OCI-LY1 (cell line): Measurements from ENCODE around the gene RPS14.
"Not testable (repeated sequence)": the region's sequence is repeated elsewhere in the genome, so short reads cannot be mapped to it uniquely, and the experiment has no call there.

ENCODE experiments used
- H2AFZ ChIP-seq: fragments of 200-600 bp; sonication (generic), shearing (Covaris generic); 2 replicates; pipeline ENCODE4 v1.6.0; 2014; ENCODE audit warnings: antibody characterized with exemption, mild to moderate bottlenecking, low read length
- H3F3A ChIP-seq: fragments of 200-600 bp; sonication (generic), shearing (Covaris generic); 2 replicates; pipeline ENCODE4 v1.6.0; 2014; ENCODE audit warnings: mild to moderate bottlenecking, antibody characterized with exemption, low read length, moderate library complexity; ENCODE audit not compliant: insufficient read depth
- H3K27ac ChIP-seq: fragments of 200-600 bp; sonication (generic); 2 replicates; pipeline ENCODE4 v1.5.1; 2014; ENCODE audit warnings: low read length, mixed run types, mild to moderate bottlenecking, low read depth; ENCODE audit not compliant: poor library complexity, severe bottlenecking
- H3K27me3 ChIP-seq: fragments of 200-600 bp; sonication (generic); 2 replicates; pipeline ENCODE4 v1.6.0; 2014; ENCODE audit warnings: antibody characterized with exemption, mild to moderate bottlenecking, low read length, moderate library complexity; ENCODE audit not compliant: insufficient read depth
- H3K36me3 ChIP-seq: fragments of 200-600 bp; sonication (generic); 2 replicates; pipeline ENCODE4 v1.6.1; 2014; ENCODE audit warnings: mild to moderate bottlenecking, antibody characterized with exemption, low read length, moderate library complexity, mixed read lengths; ENCODE audit not compliant: insufficient read depth
- H3K4me1 ChIP-seq: fragments of 200-600 bp; sonication (generic); 2 replicates; pipeline ENCODE4 v1.5.1; 2014; ENCODE audit warnings: mild to moderate bottlenecking, low read length, moderate library complexity; ENCODE audit not compliant: insufficient read depth, severe bottlenecking
- H3K4me2 ChIP-seq: fragments of 200-600 bp; sonication (generic), shearing (Covaris generic); 2 replicates; pipeline ENCODE4 v1.6.1; 2014; ENCODE audit warnings: low read length
- H3K4me3 ChIP-seq: fragments of 200-600 bp; sonication (generic); 2 replicates; pipeline ENCODE4 v1.5.1; 2014; ENCODE audit warnings: low read length, low read depth, mild to moderate bottlenecking, mixed read lengths; ENCODE audit not compliant: poor library complexity, severe bottlenecking
- H3K79me2 ChIP-seq: fragments of 200-600 bp; shearing (Covaris generic); 2 replicates; pipeline ENCODE4 v1.6.1; 2016; ENCODE audit warnings: mixed run types, low read length, mixed read lengths; ENCODE audit not compliant: insufficient read depth
- H3K9ac ChIP-seq: fragments of 200-600 bp; sonication (generic), shearing (Covaris generic); 2 replicates; pipeline ENCODE4 v1.6.1; 2014; ENCODE audit warnings: mild to moderate bottlenecking, low read length, mixed read lengths
- H3K9me2 ChIP-seq: fragments of 200-600 bp; sonication (generic), shearing (Covaris generic); 2 replicates; pipeline ENCODE4 v1.6.1; 2014; ENCODE audit warnings: low read depth, mild to moderate bottlenecking, low read length, mixed read lengths
- H3K9me3 ChIP-seq: fragments of 200-600 bp; shearing (Covaris generic); 2 replicates; pipeline ENCODE4 v1.6.1; 2014; ENCODE audit warnings: low read length, mixed read lengths
- H4K20me1 ChIP-seq: fragments of 200-600 bp; sonication (generic), shearing (Covaris generic); 2 replicates; pipeline ENCODE4 v1.6.0; 2016; ENCODE audit warnings: mild to moderate bottlenecking, low read length; ENCODE audit not compliant: insufficient read depth
- EZH2 ChIP-seq: fragments of 200-600 bp; sonication (generic), shearing (Covaris generic); IDR thresholded peaks from 2 replicates; pipeline ENCODE4 v1.8.0; 2017; ENCODE audit warnings: borderline replicate concordance, mixed run types, mild to moderate bottlenecking, antibody characterized with exemption, low read length, moderate library complexity, mixed read lengths
- TF ChIP-seq, protein P1 (sequence below): fragments of 200-600 bp; sonication (generic), shearing (Covaris generic); IDR thresholded peaks from 2 replicates; pipeline ENCODE4 v1.5.1; 2017; ENCODE audit warnings: mild to moderate bottlenecking, antibody characterized with exemption, low read length, moderate library complexity, mixed read lengths

The RPS14 gene

DNA sequence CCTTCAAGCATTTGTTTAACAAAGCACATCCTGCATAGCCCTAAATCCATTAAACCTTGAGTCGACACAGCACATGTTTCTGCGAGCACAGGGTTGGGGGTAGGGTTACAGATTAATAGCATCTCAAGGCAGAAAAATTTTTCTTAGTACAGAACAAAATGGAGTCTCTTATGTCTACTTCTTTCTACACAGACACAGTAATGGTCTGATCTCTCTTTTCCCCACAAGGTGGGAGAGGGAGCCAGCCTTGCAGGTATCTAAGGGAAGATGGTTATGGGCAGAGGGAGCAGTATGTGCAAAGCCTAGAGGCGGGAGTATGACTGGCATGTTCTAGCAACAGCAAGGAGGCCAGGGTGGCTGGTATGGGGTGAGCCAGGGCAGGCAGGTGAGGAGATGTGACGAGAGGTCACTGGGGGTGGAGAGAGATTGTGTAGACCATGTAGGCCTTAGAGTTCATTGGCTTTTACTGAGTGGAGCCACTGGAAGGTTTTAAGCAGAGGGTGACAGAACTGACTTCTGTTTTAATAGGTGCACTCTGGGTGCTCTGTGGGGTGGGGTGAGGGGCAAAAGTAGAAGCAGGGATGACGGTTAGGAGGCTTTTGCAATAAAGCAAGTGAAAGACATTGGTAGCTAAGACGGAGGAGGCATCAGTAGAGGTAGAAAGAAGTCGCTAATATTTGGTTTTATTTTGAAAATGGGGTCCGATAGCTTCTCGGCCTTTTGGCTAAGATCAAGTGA, 5.1 kb upstream of the RPS14 start:
- Histone ChIP-seq H3K9me3 (no peaks in the 10 kb centered on the region), H3K9ac (no peak overlapping the region), H2AFZ (no peak overlapping the region), H3F3A (no peaks in the 10 kb centered on the region), H4K20me1 (no peaks in the 10 kb centered on the region), H3K79me2 (no peaks in the 10 kb centered on the region), H3K4me1 (peaks cover 37% of the 10 kb centered on the region), H3K27me3 (no peaks in the 10 kb centered on the region), H3K4me2 (no peak overlapping the region), H3K36me3 (no peaks in the 10 kb centered on the region), H3K27ac (peak overlapping the region; percentile 25), H3K4me3 (no peak overlapping the region), H3K9me2 (no peaks in the 10 kb centered on the region)
- TF ChIP-seq, protein P1, sequence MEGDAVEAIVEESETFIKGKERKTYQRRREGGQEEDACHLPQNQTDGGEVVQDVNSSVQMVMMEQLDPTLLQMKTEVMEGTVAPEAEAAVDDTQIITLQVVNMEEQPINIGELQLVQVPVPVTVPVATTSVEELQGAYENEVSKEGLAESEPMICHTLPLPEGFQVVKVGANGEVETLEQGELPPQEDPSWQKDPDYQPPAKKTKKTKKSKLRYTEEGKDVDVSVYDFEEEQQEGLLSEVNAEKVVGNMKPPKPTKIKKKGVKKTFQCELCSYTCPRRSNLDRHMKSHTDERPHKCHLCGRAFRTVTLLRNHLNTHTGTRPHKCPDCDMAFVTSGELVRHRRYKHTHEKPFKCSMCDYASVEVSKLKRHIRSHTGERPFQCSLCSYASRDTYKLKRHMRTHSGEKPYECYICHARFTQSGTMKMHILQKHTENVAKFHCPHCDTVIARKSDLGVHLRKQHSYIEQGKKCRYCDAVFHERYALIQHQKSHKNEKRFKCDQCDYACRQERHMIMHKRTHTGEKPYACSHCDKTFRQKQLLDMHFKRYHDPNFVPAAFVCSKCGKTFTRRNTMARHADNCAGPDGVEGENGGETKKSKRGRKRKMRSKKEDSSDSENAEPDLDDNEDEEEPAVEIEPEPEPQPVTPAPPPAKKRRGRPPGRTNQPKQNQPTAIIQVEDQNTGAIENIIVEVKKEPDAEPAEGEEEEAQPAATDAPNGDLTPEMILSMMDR, result no peak
- TF ChIP-seq EZH2, result no peak

DNA sequence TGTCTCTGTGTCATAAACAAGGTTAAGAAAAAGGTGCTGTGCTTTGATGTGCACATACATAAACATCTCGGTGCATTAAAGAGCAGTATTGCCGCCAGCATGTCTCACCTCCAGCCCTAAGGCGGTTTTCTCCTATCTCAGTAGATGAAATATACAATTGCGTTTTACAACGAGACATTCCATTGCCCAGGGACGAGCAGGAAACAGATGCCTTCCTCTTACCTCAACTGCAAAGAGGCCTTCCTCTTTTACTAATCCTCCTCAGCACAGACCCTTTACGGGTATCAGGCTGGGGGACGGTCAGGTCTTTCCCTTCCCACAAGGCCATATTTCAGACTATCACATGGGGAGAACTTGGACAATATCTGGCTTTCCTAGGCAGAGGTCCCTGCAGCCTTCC, 4.5 kb upstream of the RPS14 start:
- Histone ChIP-seq H3K27ac (peak overlapping the region; percentile 25), H3K4me1 (peaks cover 31% of the 10 kb centered on the region)
- not testable (repeated sequence) for H4K20me1 ChIP-seq, H3K9me3 ChIP-seq, H3K4me2 ChIP-seq, H3F3A ChIP-seq, H3K36me3 ChIP-seq, H3K9ac ChIP-seq, H3K79me2 ChIP-seq, H2AFZ ChIP-seq, H3K4me3 ChIP-seq, H3K27me3 ChIP-seq, H3K9me2 ChIP-seq

DNA sequence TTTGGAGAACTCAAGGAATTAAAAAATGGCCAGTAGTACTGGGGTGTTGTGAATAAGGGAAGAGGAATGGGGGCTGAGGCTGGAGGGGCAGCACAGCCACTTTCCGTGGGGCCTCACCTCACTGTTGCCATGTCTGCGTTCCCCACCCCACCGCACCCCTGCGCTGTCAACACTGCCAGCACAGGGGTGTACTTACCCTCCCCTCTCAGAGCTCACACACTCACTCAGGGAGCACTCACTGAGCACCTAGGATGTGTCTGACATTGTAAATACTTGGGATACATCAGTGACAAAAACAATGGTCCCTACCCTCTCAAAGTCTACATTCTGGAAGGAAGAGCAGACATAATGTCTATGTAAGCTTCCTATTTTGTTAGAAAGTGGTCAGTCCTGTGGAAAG, 3.4 kb upstream of the RPS14 start:
- no peaks in the 10 kb centered on the region for H3K9me3 ChIP-seq
- no peaks in the 10 kb centered on the region for H3F3A ChIP-seq
- no peaks in the 10 kb centered on the region for H3K9me2 ChIP-seq
- H3K4me3 ChIP-seq, result no peak overlapping the region
- TF ChIP-seq EZH2, result no peak
- TF ChIP-seq, protein P1, result no peak
- peaks cover 36% of the 10 kb centered on the region for H3K4me1 ChIP-seq
- no peaks in the 10 kb centered on the region for H4K20me1 ChIP-seq
- no peaks in the 10 kb centered on the region for H3K27me3 ChIP-seq
- H3K27ac ChIP-seq, result no peak overlapping the region
- H2AFZ ChIP-seq, result no peak overlapping the region
- no peak overlapping the region for H3K9ac ChIP-seq
- peaks cover 15% of the 10 kb centered on the region for H3K79me2 ChIP-seq
- no peak overlapping the region for H3K4me2 ChIP-seq
- H3K36me3 ChIP-seq, result peaks cover 14% of the 10 kb centered on the region

DNA sequence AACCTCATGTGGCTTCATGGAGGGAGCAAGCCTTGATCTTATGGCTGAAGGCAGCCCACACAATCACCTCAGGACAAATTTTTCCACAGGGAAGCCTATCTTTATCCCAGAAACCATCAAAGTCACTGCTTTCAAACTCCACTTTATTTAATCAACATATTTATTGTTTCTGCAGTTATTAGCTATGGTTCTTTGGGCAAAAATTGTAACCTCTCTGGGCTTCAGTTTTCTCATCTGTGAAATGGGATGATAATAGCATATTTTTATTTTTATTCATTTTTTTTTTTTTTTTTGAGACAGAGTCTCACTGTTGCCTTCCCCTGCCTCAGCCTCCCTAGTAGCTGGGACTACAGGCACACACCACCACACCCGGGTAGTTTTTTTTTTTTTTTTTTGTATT, 2.1 kb upstream of the RPS14 start:
- TF ChIP-seq EZH2, result no peak
- TF ChIP-seq, protein P1, result no peak
- H3K9me3 ChIP-seq, result no peaks in the 10 kb centered on the region
- H3K9ac ChIP-seq, result no peak overlapping the region

More for the DNA sequence above, 2.1 kb upstream of the RPS14 start:
- no peaks in the 10 kb centered on the region for H3F3A ChIP-seq
- no peaks in the 10 kb centered on the region for H3K9me2 ChIP-seq
- H2AFZ ChIP-seq, result no peak overlapping the region
- H3K4me2 ChIP-seq, result no peak overlapping the region
- H3K27ac ChIP-seq, result no peak overlapping the region
- H3K4me1 ChIP-seq, result peaks cover 33% of the 10 kb centered on the region
- H3K36me3 ChIP-seq, result peaks cover 28% of the 10 kb centered on the region
- no peaks in the 10 kb centered on the region for H4K20me1 ChIP-seq
- H3K79me2 ChIP-seq, result peaks cover 21% of the 10 kb centered on the region
- no peak overlapping the region for H3K4me3 ChIP-seq
- H3K27me3 ChIP-seq, result no peaks in the 10 kb centered on the region
